K562 (cell line): Measurements from ENCODE around the gene MMEL1. TPM values are rescaled to one million over a fixed set of nuclear protein-coding genes. Genes with fewer than 3 reads are reported as not detected.

Experiments
- E2F5 ChIP-seq: sonication (generic); formaldehyde crosslinking; IDR thresholded peaks from 2 replicates; pipeline ENCODE4 v1.8.0; 2022; ENCODE audit warnings: mild to moderate bottlenecking, missing genetic modification reagents
- ESRRA ChIP-seq: fragments of 450-650 bp; IDR thresholded peaks from 2 replicates; pipeline ENCODE4 v1.6.1; 2014; ENCODE audit warnings: low read depth, mild to moderate bottlenecking, moderate library complexity, borderline replicate concordance
- GTF2A2 ChIP-seq: IDR thresholded peaks from 2 replicates; pipeline ENCODE4 v1.6.1; 2016; ENCODE audit warnings: mild to moderate bottlenecking, missing genetic modification characterization, missing compliant biosample characterization
- MEF2A ChIP-seq: IDR thresholded peaks from 2 replicates; pipeline ENCODE4 v1.6.1; 2011; ENCODE audit warnings: low read depth, mild to moderate bottlenecking, low read length, moderate library complexity; ENCODE audit not compliant: control insufficient read depth
- MIER1 ChIP-seq: fragments of 450-650 bp; IDR thresholded peaks from 2 replicates; pipeline ENCODE4 v1.6.1; 2016; ENCODE audit warnings: antibody characterized with exemption, mild to moderate bottlenecking, low read depth
- PHB ChIP-seq: fragments of 250-450 bp; sonication (Bioruptor Pico); IDR thresholded peaks from 2 replicates; pipeline ENCODE4 v1.5.0; 2021
- RB1 ChIP-seq: fragments of 450-650 bp; IDR thresholded peaks from 2 replicates; pipeline ENCODE4 v1.6.1; 2017; ENCODE audit warnings: low read depth, mild to moderate bottlenecking
- RFX7 ChIP-seq: fragments of 250-450 bp; sonication (Bioruptor Pico); IDR thresholded peaks from 2 replicates; pipeline ENCODE4 v1.5.1; 2021; ENCODE audit warnings: mild to moderate bottlenecking
- SREBF2 ChIP-seq: sonication (generic); formaldehyde crosslinking; IDR thresholded peaks from 2 replicates; pipeline ENCODE4 v1.4.0; 2020; ENCODE audit warnings: mild to moderate bottlenecking, missing genetic modification reagents
- SRSF9 ChIP-seq: fragments of 200-400 bp; formaldehyde crosslinking; IDR thresholded peaks from 2 replicates; pipeline ENCODE4 v1.6.1; 2017; ENCODE audit warnings: low read depth, low read length, borderline replicate concordance
- TAF15 ChIP-seq: fragments of 200-400 bp; formaldehyde crosslinking; IDR thresholded peaks from 2 replicates; pipeline ENCODE4 v1.6.1; 2017; ENCODE audit warnings: mild to moderate bottlenecking, low read depth, low read length, moderate library complexity
- TGIF2 ChIP-seq: sonication (generic); formaldehyde crosslinking; IDR thresholded peaks from 2 replicates; pipeline ENCODE4 v1.8.1; 2022; ENCODE audit warnings: mild to moderate bottlenecking, missing genetic modification reagents, moderate library complexity
- ZNF175 ChIP-seq: fragments of 200-800 bp; sonication (Bioruptor generic); IDR thresholded peaks from 2 replicates; pipeline ENCODE4 v1.6.1; 2016; ENCODE audit warnings: low read depth, mild to moderate bottlenecking, missing genetic modification characterization, missing compliant biosample characterization
- ZNF398 ChIP-seq: fragments of 250-450 bp; sonication (Bioruptor Pico); IDR thresholded peaks from 2 replicates; pipeline ENCODE4 v1.8.0; 2021; ENCODE audit warnings: moderate library complexity, mild to moderate bottlenecking, inconsistent platforms
- ZNF407 ChIP-seq: fragments of 450-650 bp; IDR thresholded peaks from 2 replicates; pipeline ENCODE4 v1.6.1; 2016; ENCODE audit warnings: low read depth
- ZSCAN32 ChIP-seq: fragments of 450-650 bp; formaldehyde crosslinking; IDR thresholded peaks from 2 replicates; pipeline ENCODE4 v1.4.0; 2020; ENCODE audit warnings: mild to moderate bottlenecking, moderate library complexity
- polyA plus RNA-seq, 8 experiments: library from polyadenylated mRNA; depleted of rRNA in 4 of 8; stranded (reverse) in 5 of 8; unstranded in 3 of 8; fragments of >200 nt; fragmentation: Nextera tagmentation in 2 of 8; fragmentation: Illumina TruSeq in 1 of 8; extraction: Ambion mirVana in 2 of 8; extraction: Trizol in 1 of 8; gene quantifications; 2 replicates each; pipeline versions ENCODE4 v1.2.1 to v1.2.3, GENCODE V29; 2011 to 2014; ENCODE audit warnings: inconsistent platforms in 1 of 8, missing spikeins in 1 of 8
- total RNA-seq, 7 experiments: library from RNA; depleted of rRNA in 6 of 7; stranded (reverse); fragments of >200 nt in 6 of 7; fragmentation: Illumina TruSeq in 2 of 7; extraction: Trizol in 2 of 7; gene quantifications; 2 replicates each; pipeline versions ENCODE4 v1.2.1 to v1.2.3, GENCODE V29; 2011 to 2021; ENCODE audit warnings: low replicate concordance in 1 of 7

The MMEL1 gene
- total and polyA plus RNA-seq, 9 of the 15 experiments (the other 6 are each of a cell fraction or from before 2014, with no cell fraction given) = not detected

- TF ChIP-seq ZNF175 = no peak
- no peak for TF ChIP-seq MIER1
- TF ChIP-seq SREBF2 = no peak
- no peak for TF ChIP-seq TAF15
- TF ChIP-seq RB1 = no peak
- TF ChIP-seq GTF2A2 (tag) = peak; percentile 72; the same call in 1 of the 2 replicates
- no peak for TF ChIP-seq MEF2A
- TF ChIP-seq ESRRA = peak; percentile 69
- TF ChIP-seq ZNF398 = no peak
- TF ChIP-seq SRSF9 = no peak
- TF ChIP-seq ZSCAN32 (CRISPR knock-in tag) = no peak
- TF ChIP-seq PHB (CRISPR knock-in tag) = no peak
- TF ChIP-seq E2F5 = no peak
- no peak for TF ChIP-seq RFX7 (CRISPR knock-in tag)
- TF ChIP-seq TGIF2 (CRISPR knock-in tag) = no peak
- TF ChIP-seq ZNF407 = peak; percentile 43; the same call in 1 of the 2 replicates
These were observed 91.1 kb downstream of the MMEL1 start (continued) for GRCh38 chr1:2541619-2542245.
